C4-2B (cell line): ENCODE measurements around the gene AFF3.

Source experiments
- ZFX ChIP-seq: fragments of 450-650 bp; IDR thresholded peaks from 2 replicates; pipeline ENCODE4 v1.6.1; 2017
- TF ChIP-seq, protein P1 (sequence below): fragments of 450-650 bp; conservative IDR thresholded peaks from 2 replicates; pipeline ENCODE4 v1.5.1; 2017; ENCODE audit warnings: mild to moderate bottlenecking

DNA sequence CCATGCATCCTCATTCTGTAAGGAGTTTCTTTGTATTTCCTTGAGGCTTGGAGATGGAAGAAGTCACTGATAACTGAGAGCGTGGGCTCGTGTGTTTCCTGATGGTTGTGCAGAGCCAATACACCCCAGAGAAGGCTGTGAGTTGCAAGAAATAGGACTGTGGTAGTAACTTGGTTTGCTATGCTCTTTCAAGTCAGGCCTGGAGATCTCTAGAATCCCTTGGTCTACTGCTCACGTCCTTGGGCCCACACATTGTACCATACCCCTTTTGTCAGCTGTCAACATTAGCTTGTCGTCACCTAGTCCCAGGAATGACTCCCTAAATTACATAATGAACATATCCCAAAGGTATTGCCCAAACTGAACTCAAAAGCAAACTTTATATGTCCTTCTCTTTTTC is 414.2 kb downstream of the AFF3 start:
- TF ChIP-seq, protein P1, sequence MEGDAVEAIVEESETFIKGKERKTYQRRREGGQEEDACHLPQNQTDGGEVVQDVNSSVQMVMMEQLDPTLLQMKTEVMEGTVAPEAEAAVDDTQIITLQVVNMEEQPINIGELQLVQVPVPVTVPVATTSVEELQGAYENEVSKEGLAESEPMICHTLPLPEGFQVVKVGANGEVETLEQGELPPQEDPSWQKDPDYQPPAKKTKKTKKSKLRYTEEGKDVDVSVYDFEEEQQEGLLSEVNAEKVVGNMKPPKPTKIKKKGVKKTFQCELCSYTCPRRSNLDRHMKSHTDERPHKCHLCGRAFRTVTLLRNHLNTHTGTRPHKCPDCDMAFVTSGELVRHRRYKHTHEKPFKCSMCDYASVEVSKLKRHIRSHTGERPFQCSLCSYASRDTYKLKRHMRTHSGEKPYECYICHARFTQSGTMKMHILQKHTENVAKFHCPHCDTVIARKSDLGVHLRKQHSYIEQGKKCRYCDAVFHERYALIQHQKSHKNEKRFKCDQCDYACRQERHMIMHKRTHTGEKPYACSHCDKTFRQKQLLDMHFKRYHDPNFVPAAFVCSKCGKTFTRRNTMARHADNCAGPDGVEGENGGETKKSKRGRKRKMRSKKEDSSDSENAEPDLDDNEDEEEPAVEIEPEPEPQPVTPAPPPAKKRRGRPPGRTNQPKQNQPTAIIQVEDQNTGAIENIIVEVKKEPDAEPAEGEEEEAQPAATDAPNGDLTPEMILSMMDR: no peak
- no peak for TF ChIP-seq ZFX
